A549 (cell line): ENCODE results near the gene FADS3. TPM values are rescaled to one million over a fixed set of nuclear protein-coding genes. Genes with fewer than 3 reads are reported as not detected.

Experiments used
- ATAC-seq, 2 experiments: fragments of 200-7000 bp in 1 of 2; fragments of >200 bp in 1 of 2; cut with Nextera tagmentation in 1 of 2; cut with Tn5 transposase in 1 of 2; 3 replicates each; pipeline versions ENCODE4 v1.8.0 to v1.9.1; 2018 to 2020; ENCODE audit warnings: mild to moderate bottlenecking in 1 of 2, moderate library complexity in 1 of 2
- CTCF ChIA-PET: fragments of 300-600 bp; sonication (Branson Sonifier 250); formaldehyde crosslinking; extraction: SDS; loops from one replicate; lab custom pipeline; 2021; ENCODE audit warnings: antibody characterized with exemption, inconsistent platforms; lab: Yijun Ruan, JAX
- POLR2A ChIA-PET: fragments of 350-600 bp; formaldehyde crosslinking; extraction: SDS; loops from one replicate; lab custom pipeline; 2021; ENCODE audit warnings: antibody characterized with exemption, inconsistent platforms; lab: Yijun Ruan, JAX
- DNase-seq, 2 experiments: peaks; one replicate each; pipeline versions ENCODE4 v3.0.0 to v3.0.0-alpha.2; 2011 to 2016; ENCODE audit warnings: low read depth in 1 of 2, low spot score in 1 of 2
- FAIRE-seq: peaks from 2 replicates; lab custom pipeline; 2011; peaks lifted over from hg19 to GRCh38; lab: Jason Lieb, UNC
- H3K27ac ChIP-seq, 2 experiments: fragments of >200 bp; sonication (Bioruptor Twin); formaldehyde crosslinking; 3 replicates each; pipeline ENCODE4 v1.5.1; 2016 to 2017
- H3K4me1 ChIP-seq: fragments of >200 bp; sonication (Bioruptor Twin); formaldehyde crosslinking; 3 replicates; pipeline ENCODE4 v1.6.1; 2016
- H3K4me2 ChIP-seq: fragments of >200 bp; sonication (Bioruptor Twin); formaldehyde crosslinking; 3 replicates; pipeline ENCODE4 v1.6.1; 2016
- H3K4me3 ChIP-seq: fragments of >200 bp; sonication (Bioruptor Twin); formaldehyde crosslinking; 3 replicates; pipeline ENCODE4 v1.5.1; 2016
- H3K9me3 ChIP-seq: fragments of >200 bp; sonication (Bioruptor Twin); formaldehyde crosslinking; 3 replicates; pipeline ENCODE4 v1.6.1; 2016
- CBX2 ChIP-seq: fragments of 200-600 bp; sonication (generic); IDR thresholded peaks from 2 replicates; pipeline ENCODE4 v1.6.1; 2016; ENCODE audit warnings: low read depth, mild to moderate bottlenecking, borderline replicate concordance
- CTCF ChIP-seq: fragments of >200 bp; sonication (Bioruptor Twin); formaldehyde crosslinking; IDR thresholded peaks from 3 replicates; pipeline ENCODE4 v1.5.1; 2016
- ESRRA ChIP-seq: fragments of 150-350 bp; IDR thresholded peaks from 2 replicates; pipeline ENCODE4 v1.6.1; 2014; ENCODE audit warnings: mild to moderate bottlenecking, low read length, borderline replicate concordance
- FOSL2 ChIP-seq, 2 experiments: fragments of 450-650 bp in 1 of 2; fragments of >200 bp in 1 of 2; sonication (Bioruptor Twin) in 1 of 2; formaldehyde crosslinking; IDR thresholded peaks; 2 replicates each; pipeline versions ENCODE4 v1.5.0 to v1.6.1; 2016 to 2020; ENCODE audit warnings: mild to moderate bottlenecking in 1 of 2, moderate library complexity in 1 of 2
- GATA3 ChIP-seq: IDR thresholded peaks from 2 replicates; pipeline ENCODE4 v1.6.1; 2012; ENCODE audit warnings: borderline replicate concordance
- HDAC2 ChIP-seq: fragments of 200-600 bp; sonication (generic); IDR thresholded peaks from 2 replicates; pipeline ENCODE4 v1.6.1; 2016
- HEYL ChIP-seq: fragments of 250-450 bp; sonication (Bioruptor Pico); IDR thresholded peaks from 2 replicates; pipeline ENCODE4 v1.8.0; 2021; ENCODE audit warnings: mild to moderate bottlenecking, moderate library complexity
- MAFK ChIP-seq: fragments of 450-650 bp; IDR thresholded peaks from 2 replicates; pipeline ENCODE4 v1.6.1; 2014; ENCODE audit not compliant: partially characterized antibody
- MAZ ChIP-seq: fragments of 150-350 bp; IDR thresholded peaks from 2 replicates; pipeline ENCODE4 v1.6.1; 2014; ENCODE audit warnings: antibody characterized with exemption, low read depth, low read length, borderline replicate concordance
- MYC ChIP-seq: IDR thresholded peaks from 2 replicates; pipeline ENCODE4 v1.6.1; 2012; ENCODE audit warnings: mild to moderate bottlenecking, inconsistent platforms, low read length, improper control_type of control experiment, borderline replicate concordance
- NR3C1 ChIP-seq: fragments of >200 bp; sonication (Bioruptor Twin); formaldehyde crosslinking; IDR thresholded peaks from 3 replicates; pipeline ENCODE4 v1.6.1; 2017
- PHF8 ChIP-seq: fragments of 200-600 bp; sonication (generic); IDR thresholded peaks from 2 replicates; pipeline ENCODE4 v1.6.1; 2016; ENCODE audit warnings: low read depth, mild to moderate bottlenecking, antibody characterized with exemption, moderate library complexity, borderline replicate concordance
- POLR2A ChIP-seq: IDR thresholded peaks from 2 replicates; pipeline ENCODE4 v1.6.1; 2012; ENCODE audit warnings: mild to moderate bottlenecking, low read length
- POLR2AphosphoS2 ChIP-seq: conservative IDR thresholded peaks from 2 replicates; pipeline ENCODE4 v1.6.1; 2012; ENCODE audit warnings: low read length, improper control_type of control experiment, inconsistent platforms
- RARB ChIP-seq: fragments of 250-450 bp; sonication (Bioruptor Pico); IDR thresholded peaks from 2 replicates; pipeline ENCODE4 v1.8.0; 2021; ENCODE audit warnings: mild to moderate bottlenecking, moderate library complexity
- RNF2 ChIP-seq: fragments of 200-600 bp; sonication (generic); IDR thresholded peaks from 2 replicates; pipeline ENCODE4 v1.6.1; 2016; ENCODE audit warnings: low read depth, mild to moderate bottlenecking, antibody characterized with exemption, moderate library complexity, borderline replicate concordance
- TFCP2L1 ChIP-seq: fragments of 250-450 bp; sonication (Bioruptor Pico); IDR thresholded peaks from 2 replicates; pipeline ENCODE4 v1.5.0; 2021; ENCODE audit warnings: mild to moderate bottlenecking
- USF2 ChIP-seq: fragments of 450-650 bp; IDR thresholded peaks from 2 replicates; pipeline ENCODE4 v1.6.1; 2014; ENCODE audit warnings: antibody characterized with exemption
- ZC3H11A ChIP-seq: fragments of 450-650 bp; IDR thresholded peaks from 2 replicates; pipeline ENCODE4 v1.6.1; 2014; ENCODE audit warnings: antibody characterized with exemption, mild to moderate bottlenecking
- ZFP36 ChIP-seq: fragments of 450-650 bp; IDR thresholded peaks from 2 replicates; pipeline ENCODE4 v1.6.1; 2014; ENCODE audit warnings: borderline replicate concordance; ENCODE audit not compliant: partially characterized antibody
- WGBS: methylation state at CpG from one replicate; pipeline ENCODE4 v1.1.6; 2017; ENCODE audit errors: missing lambda C conversion rate; 5-methylcytosine and 5-hydroxymethylcytosine counted together
- polyA plus RNA-seq, 4 experiments: library from polyadenylated mRNA; depleted of rRNA in 3 of 4; stranded (reverse); fragments of >200 nt; fragmentation: RNase III in 1 of 4; extraction: RNeasy Plus Mini Kit Qiagen cat#74134 plus additional on column Dnase treatment in 1 of 4; gene quantifications; 2 replicates in 3 of 4; 3 replicates in 1 of 4; pipeline ENCODE4 v1.2.3, GENCODE V29; 2011 to 2017
- TF ChIP-seq, protein P1 (sequence below): fragments of 250-450 bp; sonication (Bioruptor Pico); IDR thresholded peaks from 2 replicates; pipeline ENCODE4 v1.5.0; 2020; ENCODE audit warnings: low read depth, mild to moderate bottlenecking, moderate library complexity
- TF ChIP-seq, protein P2 (sequence below): fragments of >200 bp; sonication (Bioruptor Twin); formaldehyde crosslinking; IDR thresholded peaks from 2 replicates; pipeline ENCODE4 v1.6.1; 2016
- TF ChIP-seq, protein P3 (sequence below): fragments of 150-350 bp; IDR thresholded peaks from 2 replicates; pipeline ENCODE4 v1.6.1; 2014; ENCODE audit warnings: low read depth, mild to moderate bottlenecking, low read length
- TF ChIP-seq, protein P4 (sequence below): IDR thresholded peaks from 2 replicates; pipeline ENCODE4 v1.6.1; 2012; ENCODE audit warnings: low read depth, borderline replicate concordance

Gene FADS3
- polyA plus RNA-seq, 2 of the 4 experiments (the other 2 are of a cell fraction): 17.5 to 36.3 TPM

DNA sequence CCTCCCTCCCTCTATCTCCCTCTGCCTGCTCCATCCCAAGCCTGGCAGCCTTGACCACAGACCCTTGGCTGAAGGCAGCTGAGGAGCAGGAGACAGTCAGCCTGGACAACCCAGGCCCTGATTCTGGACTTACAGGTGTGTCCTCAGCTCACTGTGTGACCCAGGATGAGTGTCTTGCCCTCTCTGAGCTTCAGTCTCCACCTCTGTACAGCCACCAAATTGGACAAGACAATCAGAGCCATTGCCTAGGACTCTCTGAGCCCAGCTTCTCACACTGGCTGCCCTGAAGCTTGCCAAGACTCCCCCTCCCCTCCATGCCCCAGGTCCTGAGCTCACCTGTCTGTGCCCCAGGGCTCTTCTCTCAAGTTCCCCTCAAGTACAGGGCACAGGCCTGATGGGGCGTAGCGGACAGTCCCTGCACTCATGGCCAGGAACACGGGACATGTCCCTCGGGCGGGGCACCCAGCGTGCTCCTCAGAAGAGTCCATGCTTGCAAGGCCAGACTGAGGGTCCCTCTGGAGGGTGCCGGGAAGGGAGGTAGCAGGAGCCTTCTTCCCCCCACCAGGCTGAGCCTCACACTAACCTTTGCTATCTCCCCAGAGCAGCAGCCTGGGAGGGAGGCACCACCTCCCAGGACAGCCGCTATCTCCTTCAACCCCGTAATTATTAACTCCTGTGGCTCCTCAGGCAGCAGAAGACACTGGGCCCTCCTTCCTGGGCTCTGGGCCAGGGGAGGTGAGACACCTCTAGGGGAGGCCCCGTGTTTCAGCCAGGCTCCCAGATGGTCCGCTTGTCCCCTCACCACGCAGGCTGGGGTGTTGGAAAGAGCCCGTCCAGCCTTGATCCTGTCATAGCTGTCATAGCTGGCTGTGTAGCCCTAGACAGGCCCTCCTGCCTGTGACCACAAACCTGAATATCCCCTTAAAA lies 28.6 kb upstream of the FADS3 start:
- Histone ChIP-seq H3K27ac (peak overlapping the region; percentile 63 to 73; a peak in 5 of 6 replicates), H3K4me2 (peak overlapping the region; percentile 78), H3K4me3 (no peak overlapping the region), H3K9me3 (no peaks in the 10 kb centered on the region), H3K4me1 (peaks cover 38% of the 10 kb centered on the region)
- ATAC-seq (peak; percentile 42 to 70; a peak in 3 of 6 replicates), DNase-seq (peak; percentile 44 to 50), FAIRE-seq (no peak)
- POLR2A ChIA-PET: no interaction called here
- WGBS: 21% methylated on average over 8 of the region's 13 CpGs
- TF ChIP-seq USF2 (no peak), PHF8 (no peak), MAFK (no peak), POLR2A (no peak), ZFP36 (peak; percentile 26), CTCF (no peak)
- TF ChIP-seq, protein P1, sequence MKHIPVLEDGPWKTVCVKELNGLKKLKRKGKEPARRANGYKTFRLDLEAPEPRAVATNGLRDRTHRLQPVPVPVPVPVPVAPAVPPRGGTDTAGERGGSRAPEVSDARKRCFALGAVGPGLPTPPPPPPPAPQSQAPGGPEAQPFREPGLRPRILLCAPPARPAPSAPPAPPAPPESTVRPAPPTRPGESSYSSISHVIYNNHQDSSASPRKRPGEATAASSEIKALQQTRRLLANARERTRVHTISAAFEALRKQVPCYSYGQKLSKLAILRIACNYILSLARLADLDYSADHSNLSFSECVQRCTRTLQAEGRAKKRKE (CRISPR knock-in tag): no peak
- TF ChIP-seq, protein P2, sequence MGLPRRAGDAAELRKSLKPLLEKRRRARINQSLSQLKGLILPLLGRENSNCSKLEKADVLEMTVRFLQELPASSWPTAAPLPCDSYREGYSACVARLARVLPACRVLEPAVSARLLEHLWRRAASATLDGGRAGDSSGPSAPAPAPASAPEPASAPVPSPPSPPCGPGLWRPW: no peak
- CTCF ChIA-PET: interaction anchor here (0.8 to 3.1 kb wide), 8 partner anchors 18 to 188 kb away, joined by 3 to 22 read pairs (median 4); no protein-coding TSS in a partner anchor

GRCh38 chr11:61918938-61919704 lies 27.8 kb upstream of the FADS3 start:
- ChIA-PET CTCF (interaction anchor here (0.6 to 3.1 kb wide), 10 partner anchors 19 to 189 kb away, joined by 3 to 22 read pairs (median 4); no protein-coding TSS in a partner anchor), POLR2A (no interaction called here)

DNA sequence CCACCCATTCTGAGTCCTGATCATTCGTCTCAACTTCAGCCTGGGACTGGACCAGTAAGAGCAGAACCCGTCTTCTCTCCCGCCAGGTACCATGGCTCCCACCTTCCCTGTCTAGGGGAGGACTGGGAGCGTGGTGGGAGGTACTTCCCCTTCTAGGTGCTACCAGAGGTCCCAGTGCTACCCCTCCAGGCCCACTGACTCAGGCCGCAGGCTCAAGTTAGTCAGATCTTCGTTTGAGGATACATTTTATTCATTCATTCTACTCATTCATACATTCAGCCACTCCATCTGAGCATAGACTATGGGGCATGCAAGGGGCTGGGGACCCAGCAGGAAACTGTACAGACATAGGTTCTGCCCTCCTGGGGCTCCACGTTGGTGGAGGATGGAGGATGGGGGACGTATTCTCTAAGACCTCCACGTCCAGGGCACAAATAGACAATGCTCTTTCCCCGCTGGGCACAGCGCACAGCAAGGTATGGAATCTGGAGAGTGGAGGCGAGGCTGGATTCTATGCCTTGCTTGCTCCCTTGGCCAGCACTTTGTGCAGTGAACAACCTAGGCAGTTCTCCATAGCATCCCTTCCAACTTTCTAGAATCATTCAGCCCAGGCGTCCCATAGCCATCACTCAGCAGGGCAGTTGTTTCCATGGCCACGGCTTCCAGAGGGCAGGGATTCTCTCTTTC lies 27.0 kb upstream of the FADS3 start:
- no peak for TF ChIP-seq ZFP36
- no peak for TF ChIP-seq HEYL (CRISPR knock-in tag)
- no peak for TF ChIP-seq NR3C1
- TF ChIP-seq ZC3H11A: no peak
- TF ChIP-seq GATA3: no peak
- TF ChIP-seq, protein P3, sequence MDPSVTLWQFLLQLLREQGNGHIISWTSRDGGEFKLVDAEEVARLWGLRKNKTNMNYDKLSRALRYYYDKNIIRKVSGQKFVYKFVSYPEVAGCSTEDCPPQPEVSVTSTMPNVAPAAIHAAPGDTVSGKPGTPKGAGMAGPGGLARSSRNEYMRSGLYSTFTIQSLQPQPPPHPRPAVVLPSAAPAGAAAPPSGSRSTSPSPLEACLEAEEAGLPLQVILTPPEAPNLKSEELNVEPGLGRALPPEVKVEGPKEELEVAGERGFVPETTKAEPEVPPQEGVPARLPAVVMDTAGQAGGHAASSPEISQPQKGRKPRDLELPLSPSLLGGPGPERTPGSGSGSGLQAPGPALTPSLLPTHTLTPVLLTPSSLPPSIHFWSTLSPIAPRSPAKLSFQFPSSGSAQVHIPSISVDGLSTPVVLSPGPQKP: no peak
- TF ChIP-seq MAZ: no peak
- no peak for TF ChIP-seq TFCP2L1 (CRISPR knock-in tag)
- TF ChIP-seq MYC: no peak
- TF ChIP-seq RNF2: no peak
- TF ChIP-seq ESRRA: no peak
- no peak for TF ChIP-seq FOSL2 (IDR thresholded peaks at IDR 0.05)
- no peak for TF ChIP-seq FOSL2 (CRISPR knock-in tag; IDR thresholded peaks at IDR 0.05)
- TF ChIP-seq RARB (CRISPR knock-in tag): no peak
- TF ChIP-seq, protein P4, sequence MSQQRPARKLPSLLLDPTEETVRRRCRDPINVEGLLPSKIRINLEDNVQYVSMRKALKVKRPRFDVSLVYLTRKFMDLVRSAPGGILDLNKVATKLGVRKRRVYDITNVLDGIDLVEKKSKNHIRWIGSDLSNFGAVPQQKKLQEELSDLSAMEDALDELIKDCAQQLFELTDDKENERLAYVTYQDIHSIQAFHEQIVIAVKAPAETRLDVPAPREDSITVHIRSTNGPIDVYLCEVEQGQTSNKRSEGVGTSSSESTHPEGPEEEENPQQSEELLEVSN: no peak
- TF ChIP-seq CBX2: no peak
- TF ChIP-seq, all 56 proteins: peak for 0
- Histone ChIP-seq H3K4me3 (no peak overlapping the region), H3K4me1 (peaks cover 33% of the 10 kb centered on the region), H3K9me3 (no peaks in the 10 kb centered on the region), H3K27ac (peak overlapping the region; percentile 79 to 94; a peak in 4 of 6 replicates), H3K4me2 (peak overlapping the region; percentile 93)
- ChIA-PET POLR2A (no interaction called here), CTCF (interaction anchor here (0.6 to 11.5 kb wide), 8 partner anchors 19 to 169 kb away, joined by 3 to 198 read pairs (median 8); no protein-coding TSS in a partner anchor)
- WGBS: 87% methylated on average over 14 of the region's 14 CpGs
- no peak for ATAC-seq
- DNase-seq: no peak
- no peak for FAIRE-seq

More at GRCh38 chr11:61918938-61919704, 27.8 kb upstream of the FADS3 start:
- TF ChIP-seq POLR2AphosphoS2: no peak
- TF ChIP-seq HDAC2: no peak
- Histone ChIP-seq H3K27ac (peak overlapping the region; percentile 63 to 73; a peak in 5 of 6 replicates), H3K4me1 (peaks cover 38% of the 10 kb centered on the region), H3K4me3 (no peak overlapping the region), H3K9me3 (no peaks in the 10 kb centered on the region), H3K4me2 (peak overlapping the region; percentile 78; the same call in 2 of the 3 replicates)
- no peak for DNase-seq
- ATAC-seq: no peak
- WGBS: 96% methylated on average over 6 of the region's 6 CpGs
- FAIRE-seq: no peak
